Sigmoid colon (tissue), 7 donors: ENCODE data around the gene CSNK1D. TPM values are rescaled to one million over a fixed set of nuclear protein-coding genes. Genes with fewer than 3 reads are reported as not detected.

ENCODE experiments used
- DNase-seq: peaks from one replicate; pipeline ENCODE4 v3.0.0-alpha.2; 2019
- H3K27ac ChIP-seq, 4 donors: fragments of 200-600 bp; sonication (generic); one replicate each; pipeline ENCODE4 v1.5.1; 2016 to 2019; ENCODE audit warnings: mild to moderate bottlenecking in 1 of 4
- H3K27me3 ChIP-seq, 3 donors: fragments of 200-600 bp; sonication (generic); one replicate each; pipeline ENCODE4 v1.5.1; 2019; ENCODE audit warnings: mild to moderate bottlenecking in 1 of 3
- H3K36me3 ChIP-seq, 4 donors: fragments of 200-600 bp; sonication (generic); one replicate each; pipeline ENCODE4 v1.5.1; 2016 to 2019
- H3K4me1 ChIP-seq, 4 donors: fragments of 200-600 bp; sonication (generic); one replicate each; pipeline ENCODE4 v1.5.1; 2017 to 2019
- H3K4me3 ChIP-seq, 4 donors: fragments of 200-600 bp; sonication (generic); one replicate each; pipeline ENCODE4 v1.5.1; 2017 to 2019; ENCODE audit warnings: mild to moderate bottlenecking in 2 of 4, moderate library complexity in 1 of 4
- H3K9me3 ChIP-seq, 4 donors: fragments of 200-600 bp in 3 of 4; sonication (generic) in 3 of 4; one replicate each; pipeline versions ENCODE4 v1.5.1 to v1.6.1; 2013 to 2019
- EP300 ChIP-seq, 4 donors: sonication (generic); formaldehyde crosslinking; IDR thresholded peaks; one replicate each; pipeline ENCODE4 v1.6.1; 2017; ENCODE audit warnings: antibody characterized with exemption in 4 of 4
- POLR2A ChIP-seq, 2 donors: fragments of 450-650 bp; IDR thresholded peaks; one replicate each; pipeline ENCODE4 v1.6.1; 2016; ENCODE audit warnings: antibody characterized with exemption in 2 of 2, mild to moderate bottlenecking in 2 of 2, moderate library complexity in 2 of 2
- POLR2AphosphoS5 ChIP-seq, 4 donors: sonication (generic); formaldehyde crosslinking; IDR thresholded peaks; one replicate each; pipeline ENCODE4 v1.6.1; 2017; ENCODE audit warnings: antibody characterized with exemption in 4 of 4
- WGBS, 2 donors: extraction: QIAGEN DNeasy Blood & Tissue Kit; methylation state at CpG; one replicate each; pipeline ENCODE4 v1.1.7; 2013; 5-methylcytosine and 5-hydroxymethylcytosine counted together
- intact Hi-C: fragments of 100-400 bp; cut with DNase I; formaldehyde crosslinking; loops from one replicate; pipeline ENCODE4 v1.15.1; 2023
- polyA plus RNA-seq, 3 donors: library from polyadenylated mRNA; stranded (reverse); fragments of 200-250 nt; gene quantifications; one replicate each; pipeline ENCODE4 v1.2.3, GENCODE V29; 2013
- total RNA-seq, 4 donors: library from RNA; depleted of rRNA; stranded (reverse); fragments of >200 nt; gene quantifications; one replicate each; pipeline ENCODE4 v1.1.0, GENCODE V29; 2016
- TF ChIP-seq, protein P1 (sequence below), 4 experiments: fragments of 450-650 bp in 3 of 4; fragments of 200-600 bp in 1 of 4; IDR thresholded peaks; one replicate each; pipeline ENCODE4 v1.5.1; 2016 to 2019; ENCODE audit warnings: antibody characterized with exemption in 4 of 4, mild to moderate bottlenecking in 3 of 4, moderate library complexity in 2 of 4
- donor health status: healthy with polysubstance abuse.
- donor health status: Bipolar disorder and iron deficiency.
- donor health status: healthy.

The CSNK1D gene
- total and polyA plus RNA-seq, 7 donors: 45.1 to 142 (median 55.9) TPM

DNA sequence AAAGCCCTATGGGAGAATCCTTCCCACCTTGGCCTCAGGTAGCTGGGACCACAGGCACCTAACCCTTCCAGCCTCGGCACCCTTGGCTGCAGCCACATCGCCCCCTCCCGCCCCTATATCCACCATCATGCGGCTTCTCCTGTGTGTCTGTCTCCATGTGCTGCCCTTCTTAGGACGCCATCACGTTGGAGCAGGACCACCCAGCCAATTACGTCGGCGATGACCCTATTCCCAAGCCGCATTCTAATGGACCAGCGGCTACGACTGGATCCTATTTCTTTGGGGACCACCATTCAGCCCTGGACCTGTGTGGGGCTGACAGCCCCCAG is 57.6 kb downstream of the CSNK1D start:
- no peak overlapping the region for H3K4me3 ChIP-seq
- no peaks in the 10 kb centered on the region for H3K27me3 ChIP-seq
- WGBS, 2 donors: 86 to 91% methylated on average over 12 of the region's 12 CpGs
- intact Hi-C loops: no loop called here
- H3K27ac ChIP-seq: peak overlapping the region in 3 of 4 donors; percentile 53 to 76 (median 70)
- TF ChIP-seq, protein P1, sequence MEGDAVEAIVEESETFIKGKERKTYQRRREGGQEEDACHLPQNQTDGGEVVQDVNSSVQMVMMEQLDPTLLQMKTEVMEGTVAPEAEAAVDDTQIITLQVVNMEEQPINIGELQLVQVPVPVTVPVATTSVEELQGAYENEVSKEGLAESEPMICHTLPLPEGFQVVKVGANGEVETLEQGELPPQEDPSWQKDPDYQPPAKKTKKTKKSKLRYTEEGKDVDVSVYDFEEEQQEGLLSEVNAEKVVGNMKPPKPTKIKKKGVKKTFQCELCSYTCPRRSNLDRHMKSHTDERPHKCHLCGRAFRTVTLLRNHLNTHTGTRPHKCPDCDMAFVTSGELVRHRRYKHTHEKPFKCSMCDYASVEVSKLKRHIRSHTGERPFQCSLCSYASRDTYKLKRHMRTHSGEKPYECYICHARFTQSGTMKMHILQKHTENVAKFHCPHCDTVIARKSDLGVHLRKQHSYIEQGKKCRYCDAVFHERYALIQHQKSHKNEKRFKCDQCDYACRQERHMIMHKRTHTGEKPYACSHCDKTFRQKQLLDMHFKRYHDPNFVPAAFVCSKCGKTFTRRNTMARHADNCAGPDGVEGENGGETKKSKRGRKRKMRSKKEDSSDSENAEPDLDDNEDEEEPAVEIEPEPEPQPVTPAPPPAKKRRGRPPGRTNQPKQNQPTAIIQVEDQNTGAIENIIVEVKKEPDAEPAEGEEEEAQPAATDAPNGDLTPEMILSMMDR (IDR thresholded peaks at IDR 0.05): no peak
- no peak for TF ChIP-seq POLR2AphosphoS5 (IDR thresholded peaks at IDR 0.05)
- no peak for TF ChIP-seq POLR2A (IDR thresholded peaks at IDR 0.05)
- no peak for TF ChIP-seq EP300 (IDR thresholded peaks at IDR 0.05)
- H3K36me3 ChIP-seq: no peaks in the 10 kb centered on the region
- DNase-seq: no peak
- peaks cover 0 to 35% (median 18%) of the 10 kb centered on the region in 4 donors for H3K4me1 ChIP-seq
- H3K9me3 ChIP-seq: no peaks in the 10 kb centered on the region

DNA sequence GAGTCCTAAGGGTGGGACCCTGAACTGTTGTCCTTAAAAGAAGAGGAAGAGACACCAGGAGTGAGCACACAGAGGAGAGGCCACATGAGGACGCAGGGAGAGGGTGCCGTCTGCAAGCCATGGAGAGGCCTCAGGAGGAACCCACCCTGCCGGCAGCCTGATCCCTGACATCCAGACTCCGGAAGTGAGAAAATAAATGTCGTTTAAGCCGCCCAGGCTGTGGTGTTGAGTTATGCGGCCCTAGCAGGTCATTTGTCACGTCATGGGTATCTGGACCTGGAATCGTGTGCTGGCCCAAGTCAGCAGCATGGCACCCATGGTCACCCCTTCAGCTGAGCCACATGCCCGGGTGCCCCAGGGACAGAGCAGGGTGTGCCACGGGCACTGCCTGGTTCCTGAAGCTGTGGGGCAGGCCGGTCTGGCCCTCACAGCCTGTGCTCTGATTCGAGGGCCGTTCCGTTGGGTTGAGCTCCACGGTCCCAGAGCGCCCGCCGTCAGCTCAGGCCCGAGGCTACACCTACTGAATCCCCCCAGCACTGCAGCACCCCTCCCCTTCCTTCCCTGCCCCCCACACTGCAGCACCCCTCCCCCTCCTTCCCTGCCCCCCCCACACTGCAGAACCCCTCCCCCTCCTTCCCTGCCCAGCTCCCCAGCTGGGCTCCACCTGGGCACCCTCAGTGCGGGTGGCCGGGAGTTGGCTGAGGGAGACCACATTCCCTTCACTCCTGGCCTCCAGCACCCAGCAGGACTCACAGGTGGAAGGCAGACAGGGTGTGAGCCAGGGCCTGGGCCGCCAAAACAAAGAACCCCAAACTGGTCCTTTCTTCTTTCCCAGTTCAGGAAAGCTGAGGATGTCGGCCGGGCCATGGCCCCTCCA is 58.2 kb downstream of the CSNK1D start:
- peak; percentile 65 for DNase-seq
- TF ChIP-seq, protein P1 (IDR thresholded peaks at IDR 0.05): no peak
- TF ChIP-seq POLR2A (IDR thresholded peaks at IDR 0.05) (no peak), POLR2AphosphoS5 (IDR thresholded peaks at IDR 0.05) (no peak)
- Histone ChIP-seq H3K27ac (peak overlapping the region in 2 of 4 donors; percentile 53 to 70), H3K4me3 (no peak overlapping the region), H3K4me1 (peaks cover 0 to 35% (median 18%) of the 10 kb centered on the region in 4 donors), H3K27me3 (no peaks in the 10 kb centered on the region), H3K9me3 (no peaks in the 10 kb centered on the region), H3K36me3 (no peaks in the 10 kb centered on the region)
- intact Hi-C loops: no loop called here
- whole genome bisulfite sequencing, 2 donors: 73 to 82% methylated on average over 25 of the region's 25 CpGs

DNA sequence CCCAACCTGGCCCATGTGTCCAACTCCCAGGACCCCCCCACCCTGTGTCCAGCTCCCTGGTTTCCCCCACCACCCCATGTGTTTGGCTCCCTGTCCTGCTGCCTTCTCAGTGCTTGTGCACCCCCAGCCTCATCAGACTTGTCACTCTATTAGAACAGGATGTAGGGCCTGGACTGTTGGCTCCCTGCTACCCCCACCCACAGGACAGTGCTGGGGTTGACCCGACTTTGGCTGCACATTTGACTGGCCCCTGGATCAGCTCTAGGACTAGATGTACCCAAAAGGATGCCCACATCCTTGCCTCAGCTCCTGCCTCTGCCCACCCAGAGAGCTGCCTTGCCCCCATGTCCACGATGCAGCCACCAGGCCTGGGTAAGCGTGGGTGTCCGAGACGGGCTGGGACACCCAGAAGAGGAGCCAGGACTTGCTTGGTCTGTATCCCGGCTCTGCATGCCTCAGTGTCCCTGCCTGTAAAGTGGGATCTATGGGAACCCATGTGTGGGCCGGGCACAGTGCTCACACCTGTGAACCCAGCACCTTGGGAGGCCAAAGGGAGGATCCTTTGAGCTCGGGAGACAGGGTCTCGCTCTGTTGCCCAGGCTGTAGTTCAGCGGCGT is 59.4 kb downstream of the CSNK1D start:
- 90% methylated on average over 11 of the region's 11 CpGs for WGBS, 2 donors
- intact Hi-C loops: no loop called here
- no peak overlapping the region for H3K27ac ChIP-seq

DNA sequence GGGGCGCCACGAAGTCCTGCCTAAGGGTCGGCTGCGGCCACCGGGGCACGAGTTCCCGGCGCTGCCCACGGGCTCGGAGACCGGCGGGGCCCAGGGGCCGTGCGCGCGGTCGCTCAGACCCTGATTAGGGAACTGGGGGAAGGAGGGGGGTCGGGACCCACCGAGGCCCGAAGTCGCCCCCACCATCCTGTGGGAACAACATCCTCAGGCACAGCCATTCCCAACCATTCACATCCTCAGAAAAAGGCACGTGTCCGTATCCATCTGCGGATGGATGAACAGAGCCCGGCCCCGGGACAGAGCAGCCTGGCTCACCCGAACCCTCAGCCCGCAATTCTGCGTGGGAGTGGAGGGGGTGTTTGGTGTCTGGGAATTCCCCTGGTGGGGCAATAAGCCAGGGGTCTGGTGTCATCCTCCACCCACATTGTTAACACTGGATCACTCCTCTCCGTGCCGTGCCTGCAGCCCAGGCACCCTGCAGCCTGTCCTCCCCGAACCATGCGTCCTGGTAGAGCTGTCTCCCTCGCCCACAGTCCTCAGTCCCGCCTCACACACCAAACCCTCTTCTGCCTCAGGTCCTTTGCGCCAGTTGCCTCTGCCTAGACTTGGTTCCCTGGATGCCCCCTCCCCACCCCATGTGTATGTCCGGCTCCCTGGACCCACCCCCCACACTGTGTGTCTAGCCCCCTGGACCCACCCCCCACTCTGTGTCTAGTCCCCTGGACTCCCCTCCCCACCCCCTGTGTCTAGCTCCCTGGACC is 60.1 kb downstream of the CSNK1D start:
- Histone ChIP-seq H3K9me3 (no peaks in the 10 kb centered on the region), H3K27me3 (no peaks in the 10 kb centered on the region), H3K4me3 (peak overlapping the region; percentile 80 to 95 (median 88)), H3K36me3 (no peaks in the 10 kb centered on the region), H3K27ac (peak overlapping the region; percentile 84 to 91 (median 86)), H3K4me1 (peaks cover 0 to 35% (median 18%) of the 10 kb centered on the region in 4 donors)
- peak; percentile 81 for DNase-seq
- intact Hi-C loops: no loop called here
- TF ChIP-seq POLR2A (IDR thresholded peaks at IDR 0.05) (no peak), EP300 (IDR thresholded peaks at IDR 0.05) (no peak)
- WGBS, 2 donors: 9 to 17% methylated on average over 37 of the region's 37 CpGs

More for the DNA sequence above, 59.4 kb downstream of the CSNK1D start:
- H3K9me3 ChIP-seq: no peaks in the 10 kb centered on the region
- no peak for DNase-seq
- no peak overlapping the region for H3K4me3 ChIP-seq
- no peaks in the 10 kb centered on the region for H3K36me3 ChIP-seq
- H3K27me3 ChIP-seq: no peaks in the 10 kb centered on the region
- H3K4me1 ChIP-seq: peaks cover 0 to 35% (median 18%) of the 10 kb centered on the region in 4 donors
- no peak for TF ChIP-seq POLR2A (IDR thresholded peaks at IDR 0.05)
- no peak for TF ChIP-seq EP300 (IDR thresholded peaks at IDR 0.05)
- no peak for TF ChIP-seq POLR2AphosphoS5 (IDR thresholded peaks at IDR 0.05)
- TF ChIP-seq, protein P1 (IDR thresholded peaks at IDR 0.05): no peak
